GM19438 (cell line): ENCODE results near the gene PPP4R1.
"Not testable (repeated sequence)": the region's sequence is repeated elsewhere in the genome, so short reads cannot be mapped to it uniquely, and the experiment has no call there.

Experiments used
- ATAC-seq: cut with Tn5 transposase; IDR thresholded peaks from one replicate; pipeline ENCODE4 v1.9.1; 2021; ENCODE audit warnings: low read depth; ENCODE audit not compliant: unreplicated experiment

The PPP4R1 gene

DNA sequence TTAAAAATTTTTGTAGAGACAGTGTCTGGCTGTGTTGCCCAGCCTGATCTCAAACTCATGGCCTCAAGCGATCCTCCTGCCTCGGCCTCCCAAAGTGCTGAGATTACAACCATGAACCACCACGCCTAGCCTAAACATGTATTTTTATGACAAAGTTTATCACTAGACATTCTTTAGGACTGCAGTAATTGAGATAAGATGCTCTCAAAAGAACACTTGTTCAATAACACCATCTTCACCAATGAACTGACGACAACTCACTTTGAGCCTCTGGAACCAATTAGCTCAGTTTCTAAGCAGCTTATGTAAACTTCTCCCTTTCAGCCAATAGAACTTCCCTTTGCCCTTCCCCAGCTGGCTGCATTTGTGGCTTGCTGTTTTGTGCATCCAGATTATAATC, 15.3 kb upstream of the PPP4R1 start:
- ATAC-seq, result no peak

DNA sequence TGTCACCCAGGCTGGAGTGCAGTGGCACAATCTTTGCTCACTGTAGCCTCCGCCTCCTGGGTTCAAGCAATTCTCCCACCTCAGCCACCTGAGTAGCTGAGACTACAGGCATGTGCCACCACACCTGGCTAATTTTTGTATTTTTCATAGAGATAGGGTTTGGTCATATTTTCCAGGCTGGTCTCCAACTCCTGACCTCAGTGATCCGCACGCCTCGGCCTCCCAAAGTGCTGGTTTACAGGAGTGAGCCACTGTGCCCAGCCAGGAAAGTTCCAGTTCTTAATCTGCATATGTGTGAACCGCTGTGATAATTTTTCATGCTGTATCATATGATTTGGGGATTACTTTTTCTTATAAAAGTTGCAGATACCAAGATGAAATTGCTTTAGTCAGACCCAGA, 14.6 kb upstream of the PPP4R1 start:
- ATAC-seq, result no peak

DNA sequence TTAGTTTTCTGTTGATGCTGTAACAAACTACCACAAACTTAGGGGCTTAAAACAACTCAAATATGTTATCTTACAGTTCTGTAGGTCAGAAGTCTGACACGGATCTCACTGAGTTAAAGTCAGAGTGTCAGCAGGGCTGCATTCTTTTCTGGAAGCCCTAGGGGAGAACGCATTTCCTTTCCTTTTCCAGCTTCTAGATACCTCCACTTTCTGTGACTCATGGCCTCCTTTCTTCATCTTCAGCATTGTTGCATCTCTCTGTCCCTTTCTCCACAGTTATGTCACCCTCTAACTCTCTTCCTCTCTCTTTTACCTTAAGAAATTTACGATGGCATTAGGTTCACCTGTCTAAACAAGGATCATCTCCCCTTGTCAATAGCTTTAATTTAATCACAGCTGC, 13.3 kb upstream of the PPP4R1 start:
- no peak for ATAC-seq

DNA sequence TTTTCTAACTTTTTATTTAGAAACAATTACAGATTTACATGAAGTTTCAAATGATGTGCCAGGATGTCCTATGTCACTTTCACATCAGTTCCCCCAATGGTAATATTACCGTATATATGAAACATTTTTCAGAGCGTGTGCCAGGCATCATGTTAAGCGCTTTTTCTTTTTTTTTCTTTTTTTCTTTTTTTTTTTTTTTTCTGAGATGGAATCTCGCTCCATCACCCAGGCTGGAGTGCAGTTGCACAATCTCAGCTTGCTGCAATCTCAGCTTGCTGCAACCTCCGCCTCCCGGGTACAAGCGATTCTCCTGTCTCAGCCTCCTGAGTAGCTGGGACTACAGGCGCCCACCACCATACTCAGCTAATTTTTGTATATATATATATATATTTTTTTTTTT, 5.6 kb upstream of the PPP4R1 start:
- no peak for ATAC-seq

DNA sequence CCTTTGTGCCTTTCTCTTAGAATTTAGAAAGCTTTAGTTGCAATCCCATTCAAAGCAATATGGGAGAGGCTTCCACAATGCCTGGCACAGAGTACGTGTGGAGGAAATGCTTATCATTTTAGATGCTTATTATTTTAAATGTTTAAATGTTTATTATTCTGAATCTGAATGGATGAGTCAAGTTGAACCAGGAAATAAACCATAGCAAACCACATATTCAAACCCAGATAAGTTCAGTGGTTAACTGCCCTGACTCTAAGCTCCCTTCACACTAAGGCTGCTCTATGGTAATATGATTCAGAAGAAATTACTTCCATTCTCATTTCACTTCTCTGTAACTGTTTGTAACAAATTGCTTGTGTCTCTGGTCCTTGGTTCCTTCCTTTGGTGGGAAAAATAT, 5.2 kb upstream of the PPP4R1 start:
- no peak for ATAC-seq

DNA sequence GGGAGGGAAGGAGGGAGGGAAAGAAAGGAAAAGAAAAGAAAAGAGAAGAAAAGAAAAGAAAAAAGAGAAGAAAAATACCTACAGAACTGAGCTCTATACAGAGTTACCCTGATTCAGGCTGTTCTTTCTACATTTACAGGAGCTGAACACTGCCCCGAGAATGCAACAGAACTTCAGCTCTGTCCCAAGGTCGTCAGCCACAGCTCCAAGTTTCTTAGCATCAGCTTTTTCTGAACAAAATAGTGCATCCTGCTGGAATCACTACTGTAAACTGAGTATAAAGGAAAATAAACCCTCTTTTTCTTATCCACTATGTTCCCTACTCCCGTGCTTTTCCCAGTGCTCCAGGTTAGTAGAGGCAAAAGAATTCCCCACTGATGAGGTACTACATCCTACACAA, 4.7 kb upstream of the PPP4R1 start:
- ATAC-seq, result no peak

DNA sequence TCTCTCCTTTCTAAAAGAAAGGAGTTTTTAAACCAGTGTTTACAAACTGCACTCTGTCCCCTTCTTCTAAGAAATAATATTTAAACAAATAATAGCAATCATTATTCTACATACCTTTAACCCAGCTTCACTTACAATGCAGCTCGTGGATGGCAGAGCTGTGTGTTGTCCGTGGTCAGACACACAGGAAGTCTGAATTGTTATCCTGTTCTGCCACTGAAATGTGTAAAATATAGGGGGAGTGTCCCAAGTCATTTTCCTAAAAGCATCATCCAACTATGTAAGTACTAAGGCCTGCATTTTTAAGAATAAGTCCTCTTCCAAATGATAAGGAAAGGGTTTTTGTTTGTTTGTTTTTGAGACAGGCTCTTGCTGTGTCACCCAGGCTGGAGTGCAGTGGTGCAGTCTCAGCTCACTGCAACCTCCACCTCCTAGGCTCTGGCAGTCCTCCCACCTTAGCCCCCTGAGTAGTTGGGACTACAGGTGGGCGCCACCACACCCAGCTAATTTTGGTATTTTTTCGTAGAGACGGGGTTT, 2.7 kb upstream of the PPP4R1 start:
- ATAC-seq, result no peak

DNA sequence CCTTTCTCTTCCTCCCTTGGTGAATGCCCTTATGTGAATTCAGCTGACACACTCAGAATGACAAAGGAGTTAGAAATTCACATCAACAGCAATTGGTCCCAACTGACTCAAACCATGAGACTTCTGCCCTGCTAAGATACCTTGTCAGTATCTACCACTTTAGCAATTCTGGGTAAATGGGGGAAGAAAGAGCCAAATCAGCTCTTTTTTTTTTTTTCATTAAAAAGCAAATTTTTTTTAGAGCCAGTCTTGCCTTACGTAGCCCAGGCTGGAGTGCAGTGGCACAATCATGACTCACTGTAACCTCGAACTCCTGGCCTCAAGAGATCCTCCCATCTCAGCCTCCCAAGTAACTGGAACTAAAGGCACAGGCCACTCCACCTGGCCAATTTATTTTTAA, 1.7 kb upstream of the PPP4R1 start:
- ATAC-seq, result no peak

DNA sequence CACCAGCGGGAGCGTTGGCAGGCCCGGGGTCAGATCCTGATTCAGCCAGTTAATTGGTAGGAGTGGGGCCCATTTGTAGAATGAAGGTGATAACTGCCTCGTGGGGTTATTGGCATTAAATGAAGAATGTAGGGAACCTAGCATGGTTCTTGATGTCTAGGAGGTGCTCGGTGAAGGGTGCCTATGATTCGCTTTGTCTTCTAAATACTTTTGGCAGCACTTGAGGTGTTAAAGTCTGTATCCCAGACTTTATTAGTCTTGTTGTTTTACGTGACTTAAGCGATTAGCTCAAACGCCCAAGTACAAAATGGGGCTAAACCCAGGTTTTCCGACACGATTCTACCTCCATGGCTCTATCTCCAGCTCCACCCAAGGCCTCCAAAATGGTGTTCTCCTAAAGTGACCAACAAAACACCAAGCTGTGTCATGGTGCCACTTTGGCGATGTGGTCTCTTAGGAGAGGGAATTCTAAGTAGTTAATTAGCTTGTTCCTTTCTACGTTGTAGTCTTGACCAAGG, 980 bp upstream of the PPP4R1 start:
- ATAC-seq, result no peak

DNA sequence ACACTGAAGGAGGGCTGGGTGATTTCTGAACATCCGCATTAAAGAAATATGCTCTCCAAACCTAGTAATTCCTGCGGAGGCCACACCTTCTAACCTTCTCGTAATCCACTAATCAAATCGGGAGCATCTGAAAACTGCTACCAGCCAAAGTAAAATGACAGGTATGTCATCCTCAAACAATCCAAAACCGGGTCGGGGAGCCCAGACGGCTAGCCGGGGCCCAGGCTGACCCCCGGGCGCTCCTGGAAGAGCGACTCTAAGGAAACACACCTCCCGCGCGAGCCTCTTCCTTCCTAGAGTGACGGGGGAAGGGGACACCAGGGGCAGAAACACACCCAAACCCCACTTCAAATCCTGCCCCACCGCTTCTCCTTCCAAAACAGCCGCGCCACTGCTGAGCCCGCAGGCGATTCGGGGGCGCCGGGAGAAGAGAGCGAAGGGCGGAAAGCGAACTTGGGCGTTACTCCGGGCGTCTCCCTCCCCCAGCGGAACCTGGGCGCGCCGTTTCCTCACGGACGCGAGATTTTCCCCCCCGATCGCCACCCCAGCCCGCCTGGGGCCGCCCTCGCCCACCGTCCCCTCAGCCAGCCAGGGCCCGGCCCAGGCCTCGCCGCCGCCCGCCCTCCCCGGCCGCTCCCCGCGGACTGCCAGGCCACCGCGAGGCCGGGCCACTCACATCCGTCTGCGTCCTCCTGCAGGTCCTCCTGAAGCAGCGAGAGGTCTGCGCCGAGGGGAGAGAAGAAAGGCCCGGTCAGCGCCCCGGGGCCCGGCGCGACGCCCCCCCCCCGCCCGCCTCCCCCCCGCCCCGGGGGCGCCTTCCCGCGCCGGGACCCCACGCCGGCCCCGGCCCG, 584 bp downstream of the PPP4R1 start:
- ATAC-seq, result peak; percentile 35

DNA sequence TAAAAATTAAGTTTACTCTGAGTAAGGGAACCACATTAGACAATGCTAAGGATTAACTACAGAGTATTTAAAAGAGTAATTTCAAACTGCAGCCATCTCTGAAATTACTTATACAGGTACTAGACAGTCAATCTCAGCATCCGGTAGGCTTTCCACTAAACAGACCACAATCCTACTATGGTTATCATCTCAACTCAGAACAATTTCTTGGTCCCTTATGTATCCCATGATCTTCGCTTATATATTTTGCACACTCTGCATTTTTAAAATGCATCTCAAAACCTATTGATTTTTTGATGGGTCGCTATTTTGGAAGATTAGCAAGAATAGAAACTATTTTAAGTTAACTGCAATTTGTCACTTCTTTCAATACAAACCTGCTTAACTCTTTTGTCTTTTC, 1.4 kb downstream of the PPP4R1 start:
- no peak for ATAC-seq

DNA sequence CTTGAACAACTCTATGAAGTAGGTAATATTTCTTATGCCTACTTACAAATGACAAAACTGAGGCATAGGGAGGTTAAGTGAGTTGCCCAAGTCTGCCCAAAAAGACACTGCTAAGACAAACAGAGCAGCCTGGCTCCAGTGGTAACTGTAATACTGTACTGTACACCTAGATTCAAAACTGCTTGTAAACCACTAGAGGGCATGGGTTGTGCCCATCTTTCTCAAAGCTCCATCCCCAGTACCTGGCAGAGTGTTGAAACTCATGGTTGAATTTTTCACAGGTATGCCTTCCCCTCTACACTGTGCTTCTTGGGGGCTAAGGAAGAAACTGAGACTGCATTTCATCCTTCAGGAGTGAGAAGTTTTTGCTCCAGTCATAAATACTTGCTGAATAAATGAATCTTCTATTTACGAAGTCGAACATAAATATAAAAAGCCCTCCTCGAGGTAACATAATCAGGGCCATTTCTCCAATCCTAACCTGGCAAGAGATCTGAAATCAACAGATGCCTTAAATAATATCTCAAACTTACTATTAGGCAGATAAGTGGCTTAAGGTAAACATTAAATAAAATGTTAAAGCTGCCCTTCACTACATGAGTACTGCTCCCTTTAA, 2.0 kb downstream of the PPP4R1 start:
- no peak for ATAC-seq

DNA sequence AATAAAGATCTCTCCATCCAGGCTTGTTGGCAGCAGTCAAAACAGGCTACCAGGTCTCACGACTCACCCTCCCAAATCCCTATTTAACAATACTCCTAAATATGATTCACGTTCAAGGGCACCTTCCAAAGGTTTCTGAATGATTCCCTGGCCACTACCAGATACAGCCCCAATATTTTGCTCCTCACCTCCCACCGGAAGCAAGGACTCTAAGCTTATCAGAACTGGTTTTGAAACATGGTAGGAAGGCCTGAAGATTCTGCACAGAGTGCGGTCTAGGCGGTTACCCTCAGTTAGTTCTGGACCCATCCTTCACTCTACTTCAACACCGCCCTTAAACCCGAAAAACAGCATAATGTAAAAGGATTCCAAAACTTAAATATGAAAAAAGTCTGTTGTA, 5.2 kb downstream of the PPP4R1 start:
- no peak for ATAC-seq

DNA sequence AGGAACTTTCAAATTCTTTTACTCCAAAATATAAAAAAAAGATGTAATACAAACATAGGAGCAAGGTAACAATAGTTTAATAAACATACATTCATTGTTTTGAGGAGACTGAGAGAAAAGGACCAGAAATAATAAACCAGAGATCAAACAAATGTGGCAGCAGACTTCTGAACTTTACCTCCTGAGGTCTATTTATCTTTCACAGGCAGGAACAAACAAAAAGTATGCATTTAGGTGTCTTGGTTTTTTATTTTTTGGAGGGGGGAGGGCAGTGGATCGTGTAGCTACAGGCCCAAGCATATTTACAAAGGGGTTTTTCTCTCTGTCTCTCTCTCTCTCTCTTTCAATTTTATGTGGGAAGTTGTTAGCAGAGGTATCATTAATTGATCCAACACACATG, 5.6 kb downstream of the PPP4R1 start:
- no peak for ATAC-seq

DNA sequence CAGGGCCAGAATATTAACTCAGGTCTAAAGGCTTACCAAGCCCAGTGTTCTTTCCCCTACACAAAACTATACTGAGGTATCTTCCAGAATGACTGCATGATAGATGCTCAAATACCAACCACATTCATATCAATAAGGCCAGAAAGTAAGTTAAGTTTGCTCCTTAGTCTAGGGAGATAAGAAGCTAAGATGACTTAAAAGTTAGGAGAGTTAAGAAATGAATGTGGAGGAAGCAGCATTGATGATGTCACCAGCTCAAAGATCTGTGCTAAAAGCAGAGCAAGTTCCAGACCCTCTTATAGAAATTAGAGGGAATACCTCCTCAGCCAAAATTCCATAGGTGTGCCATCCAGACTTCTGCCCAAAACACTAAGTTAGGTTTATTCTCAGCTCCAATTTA, 6.1 kb downstream of the PPP4R1 start:
- ATAC-seq, result no peak

DNA sequence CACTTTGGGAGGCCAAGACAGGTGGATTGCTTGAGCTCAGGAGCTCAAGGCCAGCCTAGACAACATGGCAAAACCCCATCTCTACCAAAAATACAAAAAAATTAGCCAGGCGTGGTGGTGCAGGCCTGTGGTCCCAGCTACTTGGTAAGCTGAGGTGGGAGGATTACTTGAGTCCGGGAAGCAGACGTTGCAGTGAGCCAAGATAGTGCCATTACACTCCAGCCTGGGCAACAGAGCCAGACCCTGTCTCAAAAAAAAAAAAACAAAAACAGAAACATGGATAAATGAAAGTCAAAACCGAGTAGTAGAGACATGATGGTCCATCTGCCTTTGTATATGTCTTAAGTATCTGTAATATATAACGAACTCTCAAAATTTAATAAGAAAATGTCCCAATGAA, 7.2 kb downstream of the PPP4R1 start:
- ATAC-seq, result not testable (repeated sequence)

DNA sequence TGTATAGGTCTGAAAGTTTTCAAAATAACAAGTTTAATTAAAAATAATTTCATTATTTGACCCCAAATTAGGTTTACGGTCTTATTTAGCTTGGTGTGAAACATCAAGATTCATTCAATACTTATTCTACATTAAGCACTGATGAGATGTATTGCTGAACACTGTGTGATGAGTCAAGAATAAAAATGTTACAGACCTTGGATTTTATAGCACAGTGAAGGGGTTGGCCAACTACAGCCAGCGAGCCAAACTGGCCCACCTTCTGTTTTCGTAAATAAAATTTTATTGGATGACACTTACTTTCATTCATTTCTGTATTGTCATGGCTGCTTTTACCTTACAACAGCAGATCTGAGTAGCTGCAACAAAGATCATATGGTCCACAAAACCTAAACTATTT, 8.3 kb downstream of the PPP4R1 start:
- ATAC-seq, result no peak

DNA sequence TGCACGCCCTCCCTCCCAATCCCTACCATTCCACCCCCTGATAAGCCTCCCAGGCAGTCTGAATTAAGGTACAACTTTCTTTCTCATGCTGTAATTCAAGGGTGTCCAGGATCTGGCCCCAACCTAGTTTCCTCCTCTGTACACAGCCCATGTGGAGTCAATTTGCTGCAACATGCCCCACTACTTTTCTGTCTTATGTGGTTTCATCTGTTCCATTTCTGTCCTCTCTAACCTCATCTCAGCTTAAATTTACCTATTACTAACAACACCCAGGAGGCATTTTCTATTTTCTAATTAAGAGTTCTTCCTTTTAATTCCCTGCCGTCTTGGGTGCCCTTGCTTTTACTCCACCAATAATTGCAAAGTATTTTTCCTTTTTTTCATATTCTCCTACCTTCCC, 10.0 kb downstream of the PPP4R1 start:
- no peak for ATAC-seq

DNA sequence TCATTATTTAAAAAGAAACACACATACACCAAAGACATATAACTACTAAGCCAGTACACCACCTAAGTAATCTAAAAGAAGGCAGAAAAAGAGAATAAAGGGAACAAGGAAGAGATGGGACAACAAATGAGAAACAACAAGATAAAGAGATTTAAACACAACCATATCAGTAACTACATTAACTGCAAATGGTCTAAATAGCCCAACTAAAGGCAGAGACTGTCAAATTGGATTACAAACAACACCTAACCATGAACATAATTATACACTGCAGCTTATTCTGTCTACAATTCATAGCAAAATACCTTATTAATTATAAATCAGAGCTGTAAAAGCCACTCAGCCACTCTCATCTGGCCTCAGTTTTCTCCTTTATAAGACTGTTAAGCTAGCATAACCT, 15.0 kb downstream of the PPP4R1 start:
- ATAC-seq, result no peak

DNA sequence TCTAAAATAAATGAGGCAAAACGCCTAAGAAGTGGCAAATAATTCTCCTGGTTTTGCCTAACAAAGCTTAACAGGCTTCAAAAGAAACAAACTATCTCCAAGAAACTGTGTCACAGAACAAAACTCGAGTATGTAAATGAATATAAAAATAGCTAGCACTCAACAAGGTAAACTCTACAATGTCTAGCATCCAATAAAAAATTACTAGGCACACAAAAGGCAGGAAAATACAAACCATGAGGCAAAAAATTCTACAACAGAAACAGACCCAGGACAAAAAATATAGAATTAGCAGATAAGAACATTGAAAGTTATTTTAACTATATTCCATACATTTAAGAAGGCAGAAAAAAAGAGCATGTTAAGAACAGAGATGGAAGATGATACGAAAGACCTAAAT, 16.8 kb downstream of the PPP4R1 start:
- ATAC-seq, result no peak

DNA sequence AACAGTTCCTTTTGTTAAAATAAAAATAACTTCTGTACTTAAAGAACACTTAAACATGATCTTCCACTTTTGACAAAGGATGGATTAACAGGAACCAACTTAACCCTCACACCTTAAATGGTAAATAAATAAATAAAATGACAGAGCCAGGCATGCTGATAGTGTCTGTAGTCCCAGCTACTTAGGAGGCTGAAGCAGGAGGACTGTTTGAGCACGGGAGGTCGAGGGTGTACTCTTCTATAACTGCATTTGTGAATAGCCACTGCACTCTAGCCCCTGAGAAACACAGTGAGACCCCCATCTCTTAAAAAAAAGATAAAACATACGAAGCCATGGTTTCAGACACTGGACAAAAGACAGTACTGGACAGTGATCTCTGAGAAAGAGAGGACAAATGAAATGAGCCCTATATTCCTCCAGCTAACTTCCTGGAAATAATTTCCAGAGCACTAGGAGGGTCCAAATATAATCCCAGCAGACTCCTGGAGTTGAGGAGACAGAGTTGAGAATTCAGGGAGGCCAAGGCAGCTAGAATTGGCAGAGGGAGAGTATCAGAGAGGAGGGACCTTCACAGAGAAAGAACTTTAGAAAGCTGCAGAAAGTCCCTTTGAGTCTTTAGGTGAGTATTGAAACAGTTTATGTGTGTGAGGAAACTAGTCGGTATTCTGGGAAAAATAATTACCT, 17.4 kb downstream of the PPP4R1 start:
- no peak for ATAC-seq
